ENCODE results near the gene RNF144A.

GRCh38 chr2:6963727-6964126 is 46.5 kb downstream of the RNF144A start:
- no peak for TF ChIP-seq CTCF (conservative IDR thresholded peaks at IDR 0.05; ENCODE audit: low read depth in 2 of 2)
- no peak for TF ChIP-seq STAT1 (IDR thresholded peaks at IDR 0.05; ENCODE audit: unreplicated experiment)
- TF ChIP-seq CREB1 (CRISPR knock-in tag; IDR thresholded peaks at IDR 0.05; ENCODE audit: low read depth) = no peak
- TF ChIP-seq EZH2 (IDR thresholded peaks at IDR 0.05; ENCODE audit: low read depth, unreplicated experiment) = no peak
- no peak for TF ChIP-seq REST (IDR thresholded peaks at IDR 0.05; ENCODE audit: unreplicated experiment)
